ENCODE measurements around the gene SCAMP5.

The SCAMP5 gene

DNA sequence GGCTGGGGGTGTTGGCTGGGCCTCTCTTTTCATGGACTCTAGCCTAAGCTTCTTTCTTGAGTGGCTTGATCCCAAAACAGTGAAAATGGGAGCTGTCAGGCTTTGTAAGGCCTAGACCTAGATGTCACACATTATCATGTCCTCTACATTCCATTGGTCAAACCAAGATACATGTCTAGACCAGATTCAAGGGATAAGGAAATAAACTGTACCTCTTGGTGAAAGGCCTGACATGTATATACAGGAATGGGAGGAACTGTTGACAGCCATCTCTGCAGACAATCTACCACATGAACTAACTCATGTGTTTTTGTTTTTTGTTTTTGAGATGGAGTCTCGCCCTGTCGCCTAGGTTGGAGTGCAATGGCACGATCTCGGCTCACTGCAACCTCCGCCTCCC is 27.7 kb upstream of the SCAMP5 start:
- Histone ChIP-seq H3K79me2 (ENCODE audit: insufficient read depth, low read length) (no peaks in the 10 kb centered on the region), H3F3A (ENCODE audit: low read depth) (no peaks in the 10 kb centered on the region), H3K27me3 (ENCODE audit: insufficient read depth, low read length, poor library complexity, severe bottlenecking) (no peaks in the 10 kb centered on the region), H2AFZ (ENCODE audit: low read length) (no peak overlapping the region; the same call in 1 of the 2 replicates), H4K20me1 (ENCODE audit: insufficient read depth, low read length, poor library complexity, severe bottlenecking) (no peaks in the 10 kb centered on the region), H3K4me2 (ENCODE audit: low read depth, low read length, poor library complexity, severe bottlenecking) (no peak overlapping the region), H3K9me3 (ENCODE audit: insufficient read depth, low read depth, low read length) (no peaks in the 10 kb centered on the region), H3K4me3 (ENCODE audit: low read length, poor library complexity, severe bottlenecking) (no peak overlapping the region), H3K4me1 (ENCODE audit: insufficient read depth, low read length, poor library complexity, severe bottlenecking) (no peaks in the 10 kb centered on the region), H3K9ac (ENCODE audit: low read depth, low read length, poor library complexity, severe bottlenecking) (no peak overlapping the region), H3K9me2 (replicated peaks; ENCODE audit: low read depth, low read length) (no peaks in the 10 kb centered on the region), H3K36me3 (ENCODE audit: insufficient read depth, low read length) (no peaks in the 10 kb centered on the region)
- no peak for TF ChIP-seq EZH2phosphoT487 (IDR thresholded peaks at IDR 0.05; ENCODE audit: borderline replicate concordance)
- TF ChIP-seq, protein P1, sequence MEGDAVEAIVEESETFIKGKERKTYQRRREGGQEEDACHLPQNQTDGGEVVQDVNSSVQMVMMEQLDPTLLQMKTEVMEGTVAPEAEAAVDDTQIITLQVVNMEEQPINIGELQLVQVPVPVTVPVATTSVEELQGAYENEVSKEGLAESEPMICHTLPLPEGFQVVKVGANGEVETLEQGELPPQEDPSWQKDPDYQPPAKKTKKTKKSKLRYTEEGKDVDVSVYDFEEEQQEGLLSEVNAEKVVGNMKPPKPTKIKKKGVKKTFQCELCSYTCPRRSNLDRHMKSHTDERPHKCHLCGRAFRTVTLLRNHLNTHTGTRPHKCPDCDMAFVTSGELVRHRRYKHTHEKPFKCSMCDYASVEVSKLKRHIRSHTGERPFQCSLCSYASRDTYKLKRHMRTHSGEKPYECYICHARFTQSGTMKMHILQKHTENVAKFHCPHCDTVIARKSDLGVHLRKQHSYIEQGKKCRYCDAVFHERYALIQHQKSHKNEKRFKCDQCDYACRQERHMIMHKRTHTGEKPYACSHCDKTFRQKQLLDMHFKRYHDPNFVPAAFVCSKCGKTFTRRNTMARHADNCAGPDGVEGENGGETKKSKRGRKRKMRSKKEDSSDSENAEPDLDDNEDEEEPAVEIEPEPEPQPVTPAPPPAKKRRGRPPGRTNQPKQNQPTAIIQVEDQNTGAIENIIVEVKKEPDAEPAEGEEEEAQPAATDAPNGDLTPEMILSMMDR (conservative IDR thresholded peaks at IDR 0.05; ENCODE audit: low read length): no peak

- no peaks in the 10 kb centered on the region for H3K36me3 ChIP-seq (ENCODE audit: insufficient read depth, low read length)
- no peaks in the 10 kb centered on the region for H3F3A ChIP-seq (ENCODE audit: low read depth)
- no peak for TF ChIP-seq EZH2phosphoT487 (IDR thresholded peaks at IDR 0.05; ENCODE audit: borderline replicate concordance)
- TF ChIP-seq, protein P1 (conservative IDR thresholded peaks at IDR 0.05; ENCODE audit: low read length): no peak; the same call in 1 of the 2 replicates
- no peaks in the 10 kb centered on the region for H3K4me1 ChIP-seq (ENCODE audit: insufficient read depth, low read length, poor library complexity, severe bottlenecking)
- no peak overlapping the region for H3K9ac ChIP-seq (ENCODE audit: low read depth, low read length, poor library complexity, severe bottlenecking)
- no peaks in the 10 kb centered on the region for H4K20me1 ChIP-seq (ENCODE audit: insufficient read depth, low read length, poor library complexity, severe bottlenecking)
- no peak overlapping the region for H3K4me2 ChIP-seq (ENCODE audit: low read depth, low read length, poor library complexity, severe bottlenecking)
- no peaks in the 10 kb centered on the region for H3K9me2 ChIP-seq (replicated peaks; ENCODE audit: low read depth, low read length)
- no peak overlapping the region for H3K4me3 ChIP-seq (ENCODE audit: low read length, poor library complexity, severe bottlenecking)
- no peaks in the 10 kb centered on the region for H3K9me3 ChIP-seq (ENCODE audit: insufficient read depth, low read depth, low read length)
- no peak overlapping the region for H2AFZ ChIP-seq (ENCODE audit: low read length)
- H3K27me3 ChIP-seq (ENCODE audit: insufficient read depth, low read length, poor library complexity, severe bottlenecking): no peaks in the 10 kb centered on the region
- no peaks in the 10 kb centered on the region for H3K79me2 ChIP-seq (ENCODE audit: insufficient read depth, low read length)
Observed at GRCh38 chr15:74976159-74976558, 19.2 kb upstream of the SCAMP5 start.

DNA sequence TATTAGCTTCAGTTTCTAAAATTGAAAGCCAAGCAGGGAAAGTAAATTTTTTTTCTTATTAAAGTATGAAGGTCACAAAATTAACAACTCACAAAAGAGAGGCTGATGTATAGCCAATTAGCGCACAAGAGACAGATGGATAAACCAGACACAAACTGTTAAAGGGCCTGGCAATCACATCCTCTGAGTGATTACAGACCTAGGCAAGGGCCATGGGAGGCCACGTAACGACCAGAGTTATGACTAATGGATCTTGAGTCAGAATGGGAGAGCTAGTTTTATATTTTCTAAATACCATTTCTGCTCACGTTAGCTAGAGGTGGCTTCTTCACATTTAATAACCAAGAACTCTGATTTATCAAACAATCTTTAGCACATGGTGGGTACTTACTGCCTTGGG is 17.8 kb upstream of the SCAMP5 start:
- Histone ChIP-seq H3K4me3 (ENCODE audit: low read length, poor library complexity, severe bottlenecking) (no peak overlapping the region), H3K36me3 (ENCODE audit: insufficient read depth, low read length) (no peaks in the 10 kb centered on the region), H2AFZ (ENCODE audit: low read length) (no peak overlapping the region), H4K20me1 (ENCODE audit: insufficient read depth, low read length, poor library complexity, severe bottlenecking) (no peaks in the 10 kb centered on the region), H3K9ac (ENCODE audit: low read depth, low read length, poor library complexity, severe bottlenecking) (no peak overlapping the region), H3K79me2 (ENCODE audit: insufficient read depth, low read length) (no peaks in the 10 kb centered on the region), H3K4me2 (ENCODE audit: low read depth, low read length, poor library complexity, severe bottlenecking) (no peak overlapping the region), H3K27me3 (ENCODE audit: insufficient read depth, low read length, poor library complexity, severe bottlenecking) (no peaks in the 10 kb centered on the region), H3K4me1 (ENCODE audit: insufficient read depth, low read length, poor library complexity, severe bottlenecking) (no peaks in the 10 kb centered on the region), H3K9me3 (ENCODE audit: insufficient read depth, low read depth, low read length) (no peaks in the 10 kb centered on the region), H3K9me2 (replicated peaks; ENCODE audit: low read depth, low read length) (no peaks in the 10 kb centered on the region), H3F3A (ENCODE audit: low read depth) (no peaks in the 10 kb centered on the region)
- no peak for TF ChIP-seq EZH2phosphoT487 (IDR thresholded peaks at IDR 0.05; ENCODE audit: borderline replicate concordance)
- TF ChIP-seq, protein P1 (conservative IDR thresholded peaks at IDR 0.05; ENCODE audit: low read length): no peak
